GM10847 (cell line): Measurements from ENCODE around the gene MCFD2.

Experiments used
- POLR2A ChIP-seq: IDR thresholded peaks from 2 replicates; pipeline ENCODE4 v1.6.1; 2011; ENCODE audit not compliant: insufficient read length; ENCODE audit errors: extremely low read depth

MCFD2 gene

DNA sequence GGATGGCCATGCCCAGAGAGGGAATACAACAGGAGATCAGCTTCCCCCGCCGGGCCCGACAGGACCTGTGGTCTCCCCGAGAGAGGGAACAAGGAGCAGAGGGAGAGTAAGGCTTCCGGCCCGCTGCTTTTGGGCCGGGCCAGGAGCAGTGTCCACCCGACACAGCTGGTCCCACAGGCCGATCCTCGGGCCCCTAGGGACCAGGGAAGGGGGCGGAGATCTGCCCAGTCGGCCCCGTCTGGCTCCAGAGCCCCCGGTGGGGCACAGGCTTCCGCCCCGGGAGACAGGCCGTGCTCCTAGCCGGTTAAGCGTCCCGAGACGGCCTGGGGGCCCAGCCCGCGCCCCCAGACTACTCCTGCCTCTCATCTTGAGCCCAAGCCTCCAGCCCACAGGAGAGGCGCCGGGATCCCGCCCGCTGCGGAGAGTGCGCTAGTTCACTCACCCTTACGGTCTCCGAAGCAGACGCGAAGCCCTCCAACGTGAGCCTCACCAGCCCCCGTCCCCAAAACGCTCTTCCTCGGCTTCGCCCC lies at the start of gene MCFD2:
TSS of gene MCFD2 (minus strand) at position 526 of the 530 bp plus-strand sequence. CDS start 6,635 bp downstream, outside the sequence.
- TF ChIP-seq POLR2A = no peak

DNA sequence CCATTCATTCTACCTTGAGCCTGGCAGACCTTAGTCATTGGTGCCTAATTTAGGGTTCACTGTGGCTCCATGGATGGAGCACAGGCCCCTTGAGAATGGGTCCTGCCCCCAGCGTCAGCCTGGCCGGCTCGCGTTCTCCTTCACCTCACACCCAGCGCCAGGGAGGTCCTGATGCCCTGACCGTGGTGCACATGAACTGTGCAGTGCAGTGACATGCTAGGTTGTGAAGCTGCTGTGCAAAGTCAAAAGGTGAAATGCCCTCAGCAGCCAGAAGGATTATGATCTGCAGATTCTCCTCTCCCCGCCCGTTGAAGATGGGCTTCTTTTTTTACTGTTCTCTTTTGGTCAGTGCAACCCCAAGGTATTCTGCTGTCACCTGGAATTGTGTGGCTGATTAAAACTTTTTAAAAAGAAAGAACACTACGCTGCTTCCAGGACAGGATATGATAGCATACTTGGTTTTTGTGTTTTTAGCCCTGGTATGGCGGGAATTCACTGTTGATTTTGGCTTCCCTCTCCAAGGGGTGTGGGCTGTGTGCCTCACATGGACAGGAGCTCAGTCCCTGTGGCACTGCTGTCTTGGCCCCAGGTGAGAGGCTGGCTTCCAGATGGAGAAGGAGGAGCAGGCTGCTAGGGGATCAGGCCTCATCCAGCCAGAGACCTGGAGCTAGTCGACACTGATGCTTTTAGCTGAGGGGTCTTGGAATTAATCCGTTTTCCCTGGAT lies 49.4 kb upstream of the MCFD2 start:
- no peak for TF ChIP-seq POLR2A

DNA sequence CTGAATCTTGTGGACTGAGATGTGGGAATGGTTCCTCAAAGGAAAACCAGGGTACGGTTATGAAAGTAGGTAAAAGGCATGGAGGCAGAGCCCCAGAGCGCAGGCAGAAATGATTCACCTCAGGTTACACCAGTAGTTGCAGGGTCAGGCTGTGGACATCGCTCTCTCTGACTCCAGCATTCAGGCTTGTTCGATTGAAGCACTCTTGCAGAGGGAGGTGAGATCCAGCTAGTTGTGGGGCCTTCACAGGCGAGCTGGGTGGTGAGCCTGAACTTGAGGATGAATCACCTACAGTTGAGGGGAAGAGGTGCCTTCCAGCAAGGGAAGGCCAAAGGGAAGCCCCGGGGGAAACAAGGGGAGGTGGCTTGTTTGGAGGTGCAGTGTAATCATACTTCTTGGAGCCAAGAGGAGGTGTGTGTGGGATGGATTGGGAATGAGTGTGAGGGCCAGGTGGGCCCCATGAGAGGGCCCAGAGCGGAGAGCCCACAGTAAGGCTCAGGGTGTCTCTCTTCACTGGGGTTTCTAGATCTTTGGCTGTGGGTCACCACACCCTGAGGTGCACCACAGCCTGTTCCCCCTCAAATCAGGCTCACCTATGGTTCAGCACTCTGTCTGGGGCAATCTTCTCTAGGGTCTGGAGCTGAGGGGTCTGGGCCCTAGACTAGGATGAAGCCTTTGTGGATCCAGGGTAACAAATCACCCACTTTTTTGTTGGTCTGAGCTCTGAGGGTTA lies 48.5 kb upstream of the MCFD2 start:
- TF ChIP-seq POLR2A = no peak

DNA sequence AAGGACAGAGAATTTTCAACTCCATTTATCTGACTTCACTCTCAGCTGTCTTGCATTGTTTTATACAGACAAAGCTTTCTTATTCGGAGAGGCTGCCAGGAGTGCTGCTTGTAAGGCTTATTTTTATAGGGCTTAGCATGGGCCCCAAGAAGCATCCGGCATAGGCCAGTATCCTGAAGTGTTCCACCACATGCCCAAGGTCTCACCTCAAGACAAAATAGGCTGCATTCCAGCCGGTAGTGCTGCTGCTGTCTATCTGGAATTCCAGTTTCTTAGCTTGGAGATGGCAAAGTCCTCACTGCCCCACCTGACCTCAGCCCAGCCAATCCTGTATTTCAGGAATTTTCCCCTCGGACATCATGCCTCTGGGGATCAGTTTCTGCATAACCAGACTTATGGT lies 47.6 kb upstream of the MCFD2 start:
- no peak for TF ChIP-seq POLR2A

DNA sequence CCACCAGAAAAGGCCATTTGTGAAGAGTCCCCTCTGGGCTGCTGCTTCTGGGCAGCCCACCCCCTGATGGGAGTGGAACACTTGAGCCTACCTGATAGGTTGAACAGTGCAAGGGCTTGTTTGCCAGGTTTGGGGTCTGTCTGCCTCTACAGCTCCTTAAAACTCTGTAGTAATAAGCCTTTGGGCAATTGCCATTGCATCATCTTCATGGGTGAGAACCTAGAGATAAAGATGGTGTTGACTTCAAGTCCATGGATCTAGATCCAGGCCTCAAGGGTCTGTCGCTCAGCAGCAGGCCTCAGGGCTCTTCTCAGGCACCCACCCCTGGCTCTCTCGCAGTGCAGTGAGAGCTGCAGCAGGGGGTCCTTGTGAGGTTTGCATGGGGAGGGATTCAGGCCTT lies 47.1 kb upstream of the MCFD2 start:
- no peak for TF ChIP-seq POLR2A

DNA sequence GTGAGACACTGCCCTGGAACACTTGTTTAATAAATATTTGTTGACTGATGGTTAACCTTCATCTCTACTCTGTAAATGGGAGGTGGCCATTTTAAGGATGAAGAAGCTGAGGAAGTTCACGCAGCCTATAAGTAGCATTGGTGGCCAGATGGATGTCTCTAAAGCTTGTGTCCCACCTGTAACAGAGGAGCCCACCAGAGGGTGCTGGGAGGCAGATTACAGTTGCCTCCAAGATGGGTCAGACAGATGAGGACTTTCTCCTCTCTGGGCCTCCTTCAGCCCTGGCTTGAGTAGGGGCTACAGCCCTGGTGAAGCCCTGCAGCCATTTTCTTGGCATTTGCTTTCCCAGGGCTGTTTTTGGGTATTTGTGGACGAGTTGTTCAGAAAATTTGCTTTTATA lies 45.0 kb upstream of the MCFD2 start:
- no peak for TF ChIP-seq POLR2A

DNA sequence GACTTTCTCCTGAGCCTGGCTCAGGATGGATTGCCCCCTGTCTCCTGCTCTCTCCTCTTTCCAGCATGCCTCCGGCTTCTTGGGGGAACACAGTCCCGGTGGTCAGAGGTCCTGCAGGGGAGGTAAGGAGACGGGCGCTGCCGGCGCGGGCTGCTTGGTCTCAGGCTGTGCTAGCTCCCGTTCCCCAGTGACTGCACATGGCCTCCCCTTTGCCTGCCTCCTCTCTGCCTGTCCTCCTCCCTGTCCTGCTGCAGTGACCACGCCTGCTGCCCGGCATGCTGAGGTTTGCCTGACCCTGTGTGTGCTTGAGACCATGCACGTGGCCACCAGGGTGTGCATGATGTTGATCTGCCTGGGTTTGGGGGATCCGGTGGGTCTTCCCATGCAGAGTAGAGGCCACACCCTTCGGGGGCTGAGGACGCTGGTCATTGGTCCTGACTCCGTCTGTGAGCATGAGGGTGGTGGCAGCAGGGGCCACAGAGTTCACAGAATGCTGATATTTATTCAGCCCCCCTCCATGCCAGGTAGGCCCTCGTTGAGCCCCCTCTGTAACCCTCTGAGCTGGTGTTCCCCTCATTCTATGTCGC lies 42.9 kb upstream of the MCFD2 start:
- no peak for TF ChIP-seq POLR2A

DNA sequence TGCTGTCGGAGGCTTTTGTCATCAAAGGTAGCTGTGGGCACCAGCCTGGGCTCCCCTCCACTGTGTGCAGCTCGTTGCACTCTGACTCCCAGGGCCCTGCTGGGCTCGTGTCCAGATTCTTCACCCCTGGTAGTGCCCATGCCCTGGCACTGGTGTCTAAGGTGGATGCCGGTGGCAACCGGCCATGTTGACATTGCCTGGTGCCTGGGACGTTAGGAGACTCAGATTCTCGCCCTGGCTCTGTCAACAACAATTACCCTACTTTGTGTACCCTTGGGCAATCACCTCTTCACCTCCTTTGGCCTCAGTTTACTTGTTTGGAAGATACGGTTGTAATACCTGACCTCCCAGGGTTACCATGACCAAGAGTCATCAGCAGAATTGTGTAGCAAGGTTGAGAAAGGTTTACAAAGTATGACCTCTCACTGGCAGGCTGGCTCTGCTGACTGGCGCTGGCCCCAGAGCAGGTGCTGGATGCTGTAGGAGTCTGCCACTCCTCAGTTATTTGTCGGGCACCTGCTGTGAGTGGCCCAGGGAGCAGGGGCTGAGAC lies 41.5 kb upstream of the MCFD2 start:
- no peak for TF ChIP-seq POLR2A

DNA sequence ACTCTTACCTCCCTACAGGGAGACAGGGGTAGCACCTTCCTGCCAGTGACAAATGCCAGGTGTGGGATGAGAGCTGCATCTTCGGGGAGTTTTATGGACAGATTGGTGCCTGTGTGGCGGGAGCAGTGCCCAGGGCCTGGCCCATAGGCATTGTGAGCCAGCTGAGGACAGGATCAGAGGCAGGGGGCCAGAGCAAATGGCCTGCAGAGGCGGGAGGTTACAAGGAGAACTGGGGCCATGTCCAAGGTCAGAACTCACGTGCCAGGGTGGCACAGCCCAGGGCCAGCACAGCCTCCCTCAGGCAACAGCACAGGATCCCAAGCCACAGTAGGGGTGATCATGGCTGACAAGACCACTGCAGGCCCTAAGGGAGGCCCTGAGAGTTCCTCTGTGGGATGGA lies 40.2 kb upstream of the MCFD2 start:
- no peak for TF ChIP-seq POLR2A

DNA sequence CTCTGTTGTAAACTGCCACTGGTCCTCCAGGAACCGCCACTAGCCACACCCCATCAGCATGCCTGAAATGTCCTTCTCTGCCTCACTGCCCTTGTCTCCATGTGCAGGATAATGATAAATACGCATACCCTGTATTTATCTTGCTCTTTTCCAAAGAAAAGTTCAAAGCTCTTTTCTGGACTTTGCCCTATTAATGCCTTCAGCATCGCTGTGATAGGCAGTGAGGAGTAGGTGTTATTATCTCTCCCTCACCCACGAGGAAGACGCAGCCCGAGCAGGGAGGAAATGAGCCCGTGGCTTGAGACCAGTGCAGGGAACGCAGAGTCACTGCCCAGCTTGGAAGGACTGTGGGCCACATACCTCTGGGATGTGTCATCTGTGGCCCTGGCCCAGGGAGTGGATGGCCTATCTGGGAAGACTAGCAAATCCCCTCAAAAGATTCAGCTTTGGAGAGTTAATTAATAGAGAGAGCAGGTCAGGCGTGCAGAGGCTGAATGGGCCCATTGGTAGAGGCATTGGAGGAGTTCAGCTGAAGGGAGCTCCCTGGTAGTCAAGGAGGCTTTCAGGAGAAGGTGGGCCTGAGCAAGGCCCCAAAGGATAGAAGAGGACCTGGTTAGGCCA lies 39.5 kb upstream of the MCFD2 start:
- no peak for TF ChIP-seq POLR2A

DNA sequence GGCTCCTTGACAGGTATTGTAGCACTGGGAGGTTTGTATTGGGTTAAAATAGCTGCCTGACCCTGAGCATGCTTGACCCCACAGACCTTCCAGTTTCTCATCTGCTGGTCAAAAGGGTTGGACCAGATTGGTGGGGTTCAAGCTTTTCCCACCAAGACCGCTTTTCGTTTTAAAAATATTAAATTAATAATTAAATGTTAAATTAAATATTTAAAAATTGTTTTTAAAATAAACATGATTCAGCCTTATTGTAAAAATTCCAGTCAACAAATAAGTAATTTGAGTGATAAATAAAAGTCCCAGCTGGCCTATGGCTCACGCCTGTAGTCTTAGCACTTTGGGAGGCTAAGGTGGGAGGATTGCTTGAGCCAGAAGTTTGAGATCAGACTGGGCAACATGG lies 36.6 kb upstream of the MCFD2 start:
- no peak for TF ChIP-seq POLR2A

DNA sequence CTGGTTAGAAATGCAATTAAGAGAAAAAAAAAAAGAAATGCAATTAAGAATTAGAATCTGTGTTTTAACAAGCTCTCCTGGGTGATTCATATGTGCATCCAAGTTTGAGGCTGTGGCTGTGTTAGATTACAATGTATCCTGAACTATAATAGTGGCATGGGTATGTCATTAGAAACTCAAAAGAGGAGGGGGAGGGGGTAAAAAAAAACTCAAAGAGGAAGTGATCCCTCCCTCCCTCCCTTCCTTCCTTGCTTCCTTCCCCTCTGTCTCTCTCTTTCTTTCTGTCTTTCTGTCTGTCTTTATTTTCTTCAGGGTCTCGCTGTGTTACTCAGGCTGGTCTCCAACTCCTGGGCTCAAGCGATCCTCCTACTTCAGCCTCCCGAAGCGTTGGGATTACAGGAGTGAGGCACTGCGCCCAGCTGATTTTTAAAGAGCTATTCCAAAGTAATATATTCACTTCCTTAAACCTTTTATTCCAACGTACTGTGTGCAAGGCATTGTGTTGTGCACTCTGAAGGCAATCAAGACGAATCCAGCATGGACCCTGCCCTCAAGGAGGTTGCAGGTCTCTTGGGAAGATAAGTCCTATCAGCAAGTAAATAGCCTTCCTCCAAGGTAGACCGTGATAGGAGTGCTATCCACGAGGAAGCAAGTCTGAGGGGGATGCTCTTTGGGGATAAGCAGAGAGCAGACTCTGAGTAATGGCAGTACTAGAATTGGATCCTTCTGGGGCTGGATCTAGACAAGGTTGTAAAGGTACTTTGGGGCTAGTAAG lies 35.9 kb upstream of the MCFD2 start:
- no peak for TF ChIP-seq POLR2A

DNA sequence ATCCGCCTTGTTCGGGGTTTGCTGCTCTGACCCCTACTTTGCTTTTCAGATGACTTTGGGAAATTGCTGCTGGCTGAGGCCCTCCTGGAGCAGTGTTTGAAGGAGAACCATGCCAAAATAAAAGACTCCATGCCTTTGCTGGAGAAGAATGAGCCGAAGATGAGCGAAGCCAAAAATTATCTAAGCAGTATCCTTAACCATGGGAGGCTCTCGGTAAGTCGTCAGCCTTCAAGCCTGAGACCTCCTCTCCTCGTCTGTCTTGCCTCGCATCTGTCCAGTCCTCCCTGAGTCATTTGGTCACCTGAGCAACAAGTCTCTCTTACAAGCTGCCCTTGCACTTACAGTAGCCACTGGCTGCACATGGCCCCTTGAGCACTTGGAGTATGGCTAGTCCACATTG lies 34.7 kb upstream of the MCFD2 start:
- no peak for TF ChIP-seq POLR2A

DNA sequence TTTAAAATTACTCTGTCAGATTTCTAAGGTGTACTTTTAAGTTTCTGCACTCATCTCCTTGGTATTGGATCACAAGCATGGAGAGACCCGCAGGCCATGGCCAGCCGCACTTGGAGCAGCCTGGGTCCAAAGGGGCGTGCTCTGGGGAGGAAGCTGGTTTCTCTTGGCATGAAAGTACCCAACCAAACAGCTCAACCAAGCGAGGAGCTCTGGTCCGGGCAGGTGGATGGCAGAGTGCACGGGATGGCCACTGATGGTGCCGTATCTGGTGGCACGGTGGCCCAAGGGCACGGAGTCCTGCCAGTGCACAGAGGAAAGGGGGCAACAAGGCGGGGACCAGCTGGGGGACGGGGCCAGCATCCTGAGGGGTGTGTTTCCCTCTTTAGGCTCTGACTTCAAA lies 32.2 kb upstream of the MCFD2 start:
- no peak for TF ChIP-seq POLR2A

DNA sequence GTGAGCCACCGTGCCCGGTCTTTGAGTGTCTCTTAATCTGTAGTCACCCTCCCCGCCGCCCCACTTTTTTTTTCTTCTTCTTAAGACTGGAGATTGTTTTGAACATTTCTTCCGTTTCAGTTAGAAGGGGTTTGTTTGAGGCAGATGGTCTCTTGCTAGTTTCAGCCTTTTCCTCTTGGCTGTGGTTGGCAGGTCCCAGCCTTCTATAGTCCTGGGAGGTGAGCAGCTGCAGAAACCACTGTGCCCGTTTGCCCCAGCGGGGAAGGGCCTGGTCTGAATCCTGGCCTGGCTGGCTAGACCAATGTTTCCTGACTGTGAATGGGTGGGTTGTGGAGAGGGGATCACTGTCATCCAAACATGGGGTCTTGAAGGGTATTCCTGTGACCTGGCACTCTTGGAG lies 30.1 kb upstream of the MCFD2 start:
- TF ChIP-seq POLR2A = no peak
